Osteocyte (in vitro differentiated cells): Measurements from ENCODE around the gene ANO2. TPM values are rescaled to one million over a fixed set of nuclear protein-coding genes. Genes with fewer than 3 reads are reported as not detected.

ENCODE experiments used
- DNase-seq: peaks from one replicate; pipeline ENCODE4 v3.0.0; 2021; ENCODE audit warnings: mixed read lengths; ENCODE audit not compliant: unreplicated experiment; ENCODE audit errors: extremely low spot score
- H3K27ac Mint-ChIP-seq: one replicate; pipeline ENCODE4 v1.8.0; 2021; ENCODE audit warnings: mild to moderate bottlenecking, mixed read lengths; ENCODE audit not compliant: unreplicated experiment
- H3K27me3 Mint-ChIP-seq: one replicate; pipeline ENCODE4 v1.8.0; 2021; ENCODE audit warnings: mixed read lengths; ENCODE audit not compliant: unreplicated experiment
- H3K36me3 Mint-ChIP-seq: one replicate; pipeline ENCODE4 v1.8.0; 2021; ENCODE audit warnings: mixed read lengths; ENCODE audit not compliant: unreplicated experiment
- H3K4me1 Mint-ChIP-seq: one replicate; pipeline ENCODE4 v1.8.0; 2021; ENCODE audit warnings: mixed read lengths; ENCODE audit not compliant: unreplicated experiment
- H3K4me3 Mint-ChIP-seq: one replicate; pipeline ENCODE4 v1.8.0; 2021; ENCODE audit warnings: mild to moderate bottlenecking, moderate library complexity, mixed read lengths; ENCODE audit not compliant: unreplicated experiment
- H3K9me3 Mint-ChIP-seq: one replicate; pipeline ENCODE4 v1.8.0; 2021; ENCODE audit warnings: mixed read lengths; ENCODE audit not compliant: unreplicated experiment
- total RNA-seq: library from RNA; stranded (reverse); gene quantifications from 2 replicates; pipeline ENCODE4 v1.2.1, GENCODE V29; 2021
- TF ChIP-seq, protein P1 (sequence below): fragments of 200-600 bp; sonication (generic); IDR thresholded peaks from 2 replicates; pipeline ENCODE4 v1.5.0; 2021; ENCODE audit warnings: antibody characterized with exemption, mild to moderate bottlenecking, moderate library complexity

ANO2 gene
- total RNA-seq, 1 donor from 2014 or later: 0.59 TPM

DNA sequence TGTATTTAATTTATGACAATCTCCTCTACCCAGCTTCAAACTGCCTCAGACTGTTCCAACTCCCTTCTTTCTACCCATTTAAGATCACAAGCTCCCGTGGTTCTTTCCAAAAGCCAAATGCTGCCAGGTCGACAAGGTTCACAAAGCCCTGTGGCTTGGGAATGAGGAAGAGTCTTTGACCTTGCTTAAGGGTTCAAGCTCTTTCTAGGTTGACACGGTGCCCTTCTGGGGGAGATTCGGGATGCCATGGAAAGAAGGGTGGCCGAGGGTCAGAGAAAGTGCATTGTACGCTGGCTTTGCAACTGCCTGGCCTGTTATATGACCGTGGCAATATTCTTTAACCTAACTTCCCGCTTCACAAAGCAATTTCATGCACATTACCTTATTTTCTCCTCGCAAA lies 239.3 kb downstream of the ANO2 start:
- H3K9me3 Mint-ChIP-seq: peaks cover 3% of the 10 kb centered on the region
- no peak overlapping the region for H3K27ac Mint-ChIP-seq
- H3K4me3 Mint-ChIP-seq: no peak overlapping the region
- H3K4me1 Mint-ChIP-seq: no peaks in the 10 kb centered on the region
- no peaks in the 10 kb centered on the region for H3K36me3 Mint-ChIP-seq
- peak; percentile 51 for DNase-seq
- TF ChIP-seq, protein P1, sequence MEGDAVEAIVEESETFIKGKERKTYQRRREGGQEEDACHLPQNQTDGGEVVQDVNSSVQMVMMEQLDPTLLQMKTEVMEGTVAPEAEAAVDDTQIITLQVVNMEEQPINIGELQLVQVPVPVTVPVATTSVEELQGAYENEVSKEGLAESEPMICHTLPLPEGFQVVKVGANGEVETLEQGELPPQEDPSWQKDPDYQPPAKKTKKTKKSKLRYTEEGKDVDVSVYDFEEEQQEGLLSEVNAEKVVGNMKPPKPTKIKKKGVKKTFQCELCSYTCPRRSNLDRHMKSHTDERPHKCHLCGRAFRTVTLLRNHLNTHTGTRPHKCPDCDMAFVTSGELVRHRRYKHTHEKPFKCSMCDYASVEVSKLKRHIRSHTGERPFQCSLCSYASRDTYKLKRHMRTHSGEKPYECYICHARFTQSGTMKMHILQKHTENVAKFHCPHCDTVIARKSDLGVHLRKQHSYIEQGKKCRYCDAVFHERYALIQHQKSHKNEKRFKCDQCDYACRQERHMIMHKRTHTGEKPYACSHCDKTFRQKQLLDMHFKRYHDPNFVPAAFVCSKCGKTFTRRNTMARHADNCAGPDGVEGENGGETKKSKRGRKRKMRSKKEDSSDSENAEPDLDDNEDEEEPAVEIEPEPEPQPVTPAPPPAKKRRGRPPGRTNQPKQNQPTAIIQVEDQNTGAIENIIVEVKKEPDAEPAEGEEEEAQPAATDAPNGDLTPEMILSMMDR: no peak
- peaks cover 13% of the 10 kb centered on the region for H3K27me3 Mint-ChIP-seq

DNA sequence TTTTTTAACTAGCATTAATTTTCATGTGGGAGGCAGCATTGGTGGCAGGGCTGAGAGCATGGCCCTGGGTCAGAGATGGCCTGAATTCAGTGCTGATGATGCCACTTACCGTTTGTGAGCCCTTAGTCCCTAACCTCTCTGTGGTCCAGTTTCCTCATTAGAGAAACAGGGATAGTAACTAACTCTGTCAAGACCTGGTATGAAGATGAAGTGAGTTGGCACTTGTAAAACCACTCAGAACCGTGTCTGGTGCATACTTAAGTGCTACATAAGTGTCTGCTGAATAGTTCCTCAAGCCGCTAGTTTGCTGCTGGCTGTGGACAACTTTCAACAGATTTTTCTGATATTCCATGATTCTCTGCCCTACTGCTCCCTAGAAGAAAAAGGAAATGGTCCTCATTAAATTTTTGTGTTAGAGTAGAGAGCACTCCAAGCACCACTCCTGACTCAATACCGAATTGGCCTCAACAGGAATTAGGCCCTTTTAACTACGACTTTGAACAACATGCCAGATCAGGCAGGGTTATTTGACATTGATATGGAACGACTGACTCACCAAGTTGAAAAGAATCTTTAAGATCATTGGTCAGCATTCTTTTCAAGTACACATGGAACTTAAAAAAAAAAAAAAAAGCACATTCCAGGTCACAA lies 250.2 kb downstream of the ANO2 start:
- Mint-ChIP-seq H3K9me3 (peaks cover 5% of the 10 kb centered on the region), H3K27me3 (no peaks in the 10 kb centered on the region)
- DNase-seq: no peak

DNA sequence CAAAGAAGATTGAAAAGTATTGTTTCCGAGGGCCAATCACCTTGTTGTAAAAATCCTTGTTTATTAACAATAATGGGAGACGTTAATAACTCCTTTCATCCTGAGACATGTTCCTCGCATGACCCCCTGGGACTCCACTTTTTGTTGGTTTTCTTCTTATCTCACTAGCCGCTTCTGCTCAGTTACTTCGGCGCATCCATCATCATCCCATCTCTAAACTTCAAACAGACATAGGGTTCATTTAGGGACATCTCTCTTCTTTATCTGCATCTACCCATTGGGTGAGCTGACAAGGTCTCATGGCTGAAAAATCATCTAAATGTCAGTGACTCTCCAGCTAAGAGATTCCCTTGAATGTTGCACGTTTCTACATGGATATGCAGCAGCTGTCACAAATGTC lies 252.2 kb downstream of the ANO2 start:
- no peak overlapping the region for H3K4me3 Mint-ChIP-seq
- no peak for DNase-seq
- no peaks in the 10 kb centered on the region for H3K4me1 Mint-ChIP-seq
- H3K36me3 Mint-ChIP-seq: no peaks in the 10 kb centered on the region
- H3K27ac Mint-ChIP-seq: no peak overlapping the region
- H3K9me3 Mint-ChIP-seq: peaks cover 5% of the 10 kb centered on the region
- TF ChIP-seq, protein P1: no peak
- H3K27me3 Mint-ChIP-seq: peaks cover 2% of the 10 kb centered on the region

More for the DNA sequence above, 250.2 kb downstream of the ANO2 start:
- H3K4me1 Mint-ChIP-seq: no peaks in the 10 kb centered on the region
- H3K4me3 Mint-ChIP-seq: no peak overlapping the region
- TF ChIP-seq, protein P1: no peak
- H3K36me3 Mint-ChIP-seq: no peaks in the 10 kb centered on the region
- H3K27ac Mint-ChIP-seq: no peak overlapping the region

DNA sequence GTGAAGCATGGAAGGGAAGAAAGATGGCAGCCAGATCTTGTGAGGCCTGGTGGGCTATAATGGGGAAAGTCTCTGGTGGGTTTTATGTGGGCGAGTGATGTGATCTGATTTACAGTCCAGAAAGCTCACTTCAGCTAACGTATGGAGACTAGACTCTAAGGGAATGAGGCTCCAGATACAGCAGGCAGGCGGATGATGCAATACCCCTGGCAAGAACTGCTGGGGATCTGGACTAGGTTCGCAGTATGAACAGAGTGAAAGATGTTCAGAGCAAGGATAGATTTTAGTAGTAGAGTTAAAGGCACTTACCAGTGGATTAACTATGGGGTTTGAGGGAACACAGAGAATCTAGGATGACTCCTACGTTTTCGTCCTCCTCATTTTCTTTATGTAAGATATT lies 253.1 kb downstream of the ANO2 start:
- TF ChIP-seq, protein P1: no peak
- Mint-ChIP-seq H3K4me3 (no peak overlapping the region), H3K36me3 (no peaks in the 10 kb centered on the region), H3K9me3 (peaks cover 5% of the 10 kb centered on the region), H3K27me3 (peaks cover 2% of the 10 kb centered on the region), H3K27ac (no peak overlapping the region), H3K4me1 (no peaks in the 10 kb centered on the region)
- no peak for DNase-seq

DNA sequence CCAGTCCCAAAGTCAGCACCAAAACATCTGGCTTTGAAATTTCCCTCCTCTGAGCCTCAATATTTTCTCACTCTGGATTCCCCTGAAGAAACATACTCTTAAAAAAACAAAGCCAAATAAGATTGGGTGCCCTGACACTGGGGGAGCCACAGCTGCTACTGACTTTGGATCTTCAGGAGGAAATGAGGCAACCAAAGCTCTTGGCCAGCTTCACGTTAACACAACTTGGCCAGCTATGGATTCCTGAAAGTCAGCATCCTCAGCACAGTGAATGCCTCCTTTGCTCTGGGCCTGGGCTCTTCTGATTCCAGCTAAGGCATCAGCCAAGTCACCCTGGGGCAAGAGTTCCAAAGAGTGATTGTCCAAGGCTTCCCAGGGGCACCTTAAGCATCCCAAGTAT lies 254.8 kb downstream of the ANO2 start:
- TF ChIP-seq, protein P1: no peak
- DNase-seq: no peak
- Mint-ChIP-seq H3K4me1 (no peaks in the 10 kb centered on the region), H3K36me3 (no peaks in the 10 kb centered on the region), H3K4me3 (no peak overlapping the region), H3K9me3 (no peaks in the 10 kb centered on the region), H3K27me3 (peaks cover 3% of the 10 kb centered on the region), H3K27ac (no peak overlapping the region)
